A549 (cell line): ENCODE measurements around the gene IDS.
"Not testable (repeated sequence)": the region's sequence is repeated elsewhere in the genome, so short reads cannot be mapped to it uniquely, and the experiment has no call there.

Source experiments
- CBX8 ChIP-seq: fragments of 200-600 bp; sonication (generic); IDR thresholded peaks from 2 replicates; pipeline ENCODE4 v1.6.1; 2016
- CHD2 ChIP-seq: fragments of 150-350 bp; IDR thresholded peaks from 2 replicates; pipeline ENCODE4 v1.6.1; 2014; ENCODE audit warnings: low read length; ENCODE audit not compliant: partially characterized antibody
- CHD4 ChIP-seq: fragments of 200-600 bp; sonication (generic); IDR thresholded peaks from 2 replicates; pipeline ENCODE4 v1.6.1; 2016; ENCODE audit warnings: antibody characterized with exemption, mild to moderate bottlenecking, borderline replicate concordance
- CTCF ChIP-seq: fragments of >200 bp; sonication (Bioruptor Twin); formaldehyde crosslinking; IDR thresholded peaks from 3 replicates; pipeline ENCODE4 v1.5.1; 2016
- MAX ChIP-seq: IDR thresholded peaks from 2 replicates; pipeline ENCODE4 v1.6.1; 2012
- POLR2A ChIP-seq: IDR thresholded peaks from 2 replicates; pipeline ENCODE4 v1.6.1; 2012; ENCODE audit warnings: mild to moderate bottlenecking, low read length
- RFX5 ChIP-seq: fragments of 450-650 bp; IDR thresholded peaks from 2 replicates; pipeline ENCODE4 v1.7.1; 2014; ENCODE audit warnings: antibody characterized with exemption, mild to moderate bottlenecking, moderate library complexity
- ZSCAN20 ChIP-seq: fragments of 250-450 bp; sonication (Bioruptor Pico); IDR thresholded peaks from 2 replicates; pipeline ENCODE4 v1.8.0; 2022; ENCODE audit warnings: mild to moderate bottlenecking, moderate library complexity
- TF ChIP-seq, protein P1 (sequence below): fragments of 200-600 bp; sonication (generic); IDR thresholded peaks from 2 replicates; pipeline ENCODE4 v1.6.1; 2016; ENCODE audit warnings: antibody characterized with exemption, mild to moderate bottlenecking, moderate library complexity
- TF ChIP-seq, protein P2 (sequence below): fragments of 250-450 bp; sonication (Bioruptor Pico); IDR thresholded peaks from 2 replicates; pipeline ENCODE4 v1.5.0; 2021; ENCODE audit warnings: mild to moderate bottlenecking, moderate library complexity, borderline replicate concordance

GRCh38 chrX:149549701-149550100 is 44.6 kb upstream of the IDS start, which contains the start of gene HSFX3:
- TF ChIP-seq, protein P1, sequence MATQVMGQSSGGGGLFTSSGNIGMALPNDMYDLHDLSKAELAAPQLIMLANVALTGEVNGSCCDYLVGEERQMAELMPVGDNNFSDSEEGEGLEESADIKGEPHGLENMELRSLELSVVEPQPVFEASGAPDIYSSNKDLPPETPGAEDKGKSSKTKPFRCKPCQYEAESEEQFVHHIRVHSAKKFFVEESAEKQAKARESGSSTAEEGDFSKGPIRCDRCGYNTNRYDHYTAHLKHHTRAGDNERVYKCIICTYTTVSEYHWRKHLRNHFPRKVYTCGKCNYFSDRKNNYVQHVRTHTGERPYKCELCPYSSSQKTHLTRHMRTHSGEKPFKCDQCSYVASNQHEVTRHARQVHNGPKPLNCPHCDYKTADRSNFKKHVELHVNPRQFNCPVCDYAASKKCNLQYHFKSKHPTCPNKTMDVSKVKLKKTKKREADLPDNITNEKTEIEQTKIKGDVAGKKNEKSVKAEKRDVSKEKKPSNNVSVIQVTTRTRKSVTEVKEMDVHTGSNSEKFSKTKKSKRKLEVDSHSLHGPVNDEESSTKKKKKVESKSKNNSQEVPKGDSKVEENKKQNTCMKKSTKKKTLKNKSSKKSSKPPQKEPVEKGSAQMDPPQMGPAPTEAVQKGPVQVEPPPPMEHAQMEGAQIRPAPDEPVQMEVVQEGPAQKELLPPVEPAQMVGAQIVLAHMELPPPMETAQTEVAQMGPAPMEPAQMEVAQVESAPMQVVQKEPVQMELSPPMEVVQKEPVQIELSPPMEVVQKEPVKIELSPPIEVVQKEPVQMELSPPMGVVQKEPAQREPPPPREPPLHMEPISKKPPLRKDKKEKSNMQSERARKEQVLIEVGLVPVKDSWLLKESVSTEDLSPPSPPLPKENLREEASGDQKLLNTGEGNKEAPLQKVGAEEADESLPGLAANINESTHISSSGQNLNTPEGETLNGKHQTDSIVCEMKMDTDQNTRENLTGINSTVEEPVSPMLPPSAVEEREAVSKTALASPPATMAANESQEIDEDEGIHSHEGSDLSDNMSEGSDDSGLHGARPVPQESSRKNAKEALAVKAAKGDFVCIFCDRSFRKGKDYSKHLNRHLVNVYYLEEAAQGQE: not testable (repeated sequence)
- not testable (repeated sequence) for TF ChIP-seq CBX8; MAX; ZSCAN20 (CRISPR knock-in tag); CTCF; RFX5; CHD4; POLR2A; CHD2
- TF ChIP-seq, protein P2, sequence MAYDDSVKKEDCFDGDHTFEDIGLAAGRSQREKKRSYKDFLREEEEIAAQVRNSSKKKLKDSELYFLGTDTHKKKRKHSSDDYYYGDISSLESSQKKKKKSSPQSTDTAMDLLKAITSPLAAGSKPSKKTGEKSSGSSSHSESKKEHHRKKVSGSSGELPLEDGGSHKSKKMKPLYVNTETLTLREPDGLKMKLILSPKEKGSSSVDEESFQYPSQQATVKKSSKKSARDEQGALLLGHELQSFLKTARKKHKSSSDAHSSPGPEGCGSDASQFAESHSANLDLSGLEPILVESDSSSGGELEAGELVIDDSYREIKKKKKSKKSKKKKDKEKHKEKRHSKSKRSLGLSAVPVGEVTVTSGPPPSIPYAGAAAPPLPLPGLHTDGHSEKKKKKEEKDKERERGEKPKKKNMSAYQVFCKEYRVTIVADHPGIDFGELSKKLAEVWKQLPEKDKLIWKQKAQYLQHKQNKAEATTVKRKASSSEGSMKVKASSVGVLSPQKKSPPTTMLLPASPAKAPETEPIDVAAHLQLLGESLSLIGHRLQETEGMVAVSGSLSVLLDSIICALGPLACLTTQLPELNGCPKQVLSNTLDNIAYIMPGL (CRISPR knock-in tag): not testable (repeated sequence)
